ENCODE measurements around the gene CDH12.

- no peak for TF ChIP-seq POLR2A (IDR thresholded peaks at IDR 0.05; ENCODE audit: low read length)
- TF ChIP-seq GATA1 (IDR thresholded peaks at IDR 0.05; ENCODE audit: low read depth, low read length) = no peak
These were observed 204.1 kb downstream of the CDH12 start for GRCh38 chr5:22649074-22649473.

Measured in erythroblast (primary cell).